Measurements from ENCODE around the gene CD80. TPM values are rescaled to one million over a fixed set of nuclear protein-coding genes. Genes with fewer than 3 reads are reported as not detected.

The CD80 gene
- total and polyA plus RNA-seq, 10 of the 15 experiments (the other 5 are each of a cell fraction or from before 2014, with no cell fraction given), result 41.4 to 137 (median 58.1) TPM

DNA sequence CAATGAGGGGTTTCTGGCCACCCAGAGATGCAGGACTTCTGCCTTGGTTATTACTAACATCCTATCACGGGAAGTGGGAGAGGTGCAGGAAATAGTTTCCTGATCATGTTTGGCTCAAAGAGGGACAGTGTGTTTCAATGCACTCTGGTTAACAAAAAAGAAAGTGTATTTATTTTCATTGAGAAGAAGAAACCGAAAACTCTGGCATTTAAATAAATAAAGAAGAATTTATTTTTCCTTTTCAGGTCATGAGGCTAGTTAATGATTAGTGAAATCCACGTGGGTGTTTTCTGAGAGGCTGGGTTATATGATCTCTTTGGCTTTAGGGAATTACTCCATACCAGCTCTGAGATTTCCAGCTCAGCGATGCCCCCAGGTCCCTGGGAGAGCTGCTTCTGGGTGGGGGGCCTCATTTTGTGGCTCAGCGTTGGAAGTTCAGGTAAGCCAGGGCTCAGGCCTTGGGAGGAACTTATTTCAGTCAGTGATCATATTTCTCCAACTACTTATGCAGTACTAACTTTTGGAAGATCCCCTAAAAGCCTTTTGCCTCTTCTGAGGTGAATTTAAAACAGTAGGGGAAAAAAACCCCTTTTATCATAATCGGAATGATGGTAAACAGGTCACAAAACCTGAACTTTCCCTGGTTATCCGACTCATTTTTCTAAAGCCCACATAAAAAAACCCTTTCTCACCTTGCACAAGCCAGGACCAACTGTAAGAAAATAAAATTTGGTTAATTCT is 38.3 kb upstream of the CD80 start, which contains the start of gene PLA1A (continued):
- TF ChIP-seq, protein P1, sequence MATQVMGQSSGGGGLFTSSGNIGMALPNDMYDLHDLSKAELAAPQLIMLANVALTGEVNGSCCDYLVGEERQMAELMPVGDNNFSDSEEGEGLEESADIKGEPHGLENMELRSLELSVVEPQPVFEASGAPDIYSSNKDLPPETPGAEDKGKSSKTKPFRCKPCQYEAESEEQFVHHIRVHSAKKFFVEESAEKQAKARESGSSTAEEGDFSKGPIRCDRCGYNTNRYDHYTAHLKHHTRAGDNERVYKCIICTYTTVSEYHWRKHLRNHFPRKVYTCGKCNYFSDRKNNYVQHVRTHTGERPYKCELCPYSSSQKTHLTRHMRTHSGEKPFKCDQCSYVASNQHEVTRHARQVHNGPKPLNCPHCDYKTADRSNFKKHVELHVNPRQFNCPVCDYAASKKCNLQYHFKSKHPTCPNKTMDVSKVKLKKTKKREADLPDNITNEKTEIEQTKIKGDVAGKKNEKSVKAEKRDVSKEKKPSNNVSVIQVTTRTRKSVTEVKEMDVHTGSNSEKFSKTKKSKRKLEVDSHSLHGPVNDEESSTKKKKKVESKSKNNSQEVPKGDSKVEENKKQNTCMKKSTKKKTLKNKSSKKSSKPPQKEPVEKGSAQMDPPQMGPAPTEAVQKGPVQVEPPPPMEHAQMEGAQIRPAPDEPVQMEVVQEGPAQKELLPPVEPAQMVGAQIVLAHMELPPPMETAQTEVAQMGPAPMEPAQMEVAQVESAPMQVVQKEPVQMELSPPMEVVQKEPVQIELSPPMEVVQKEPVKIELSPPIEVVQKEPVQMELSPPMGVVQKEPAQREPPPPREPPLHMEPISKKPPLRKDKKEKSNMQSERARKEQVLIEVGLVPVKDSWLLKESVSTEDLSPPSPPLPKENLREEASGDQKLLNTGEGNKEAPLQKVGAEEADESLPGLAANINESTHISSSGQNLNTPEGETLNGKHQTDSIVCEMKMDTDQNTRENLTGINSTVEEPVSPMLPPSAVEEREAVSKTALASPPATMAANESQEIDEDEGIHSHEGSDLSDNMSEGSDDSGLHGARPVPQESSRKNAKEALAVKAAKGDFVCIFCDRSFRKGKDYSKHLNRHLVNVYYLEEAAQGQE (IDR thresholded peaks at IDR 0.05; ENCODE audit: low read depth, low read length), result no peak
- TF ChIP-seq KLF5 (IDR thresholded peaks at IDR 0.05; ENCODE audit: partially characterized antibody) (no peak), KAT2A (conservative IDR thresholded peaks at IDR 0.05; ENCODE audit: control insufficient read depth, low read depth, low read length) (no peak), NR2F1 (conservative IDR thresholded peaks at IDR 0.05) (peak; percentile 85; the same call in 1 of the 2 replicates), SMAD1 (IDR thresholded peaks at IDR 0.05; ENCODE audit: low read depth, partially characterized antibody) (peak; percentile 48), ZBED1 (IDR thresholded peaks at IDR 0.05; ENCODE audit: borderline replicate concordance) (peak; percentile 8), SREBF2 (IDR thresholded peaks at IDR 0.05; ENCODE audit: low read length) (no peak), SUZ12 (IDR thresholded peaks at IDR 0.05; ENCODE audit: unreplicated experiment) (no peak), MTA3 (IDR thresholded peaks at IDR 0.05; ENCODE audit: borderline replicate concordance, low read length) (peak; percentile 65; the same call in 1 of the 2 replicates), BMI1 (IDR thresholded peaks at IDR 0.05; ENCODE audit: borderline replicate concordance) (peak; percentile 25; the same call in 1 of the 2 replicates), PML (IDR thresholded peaks at IDR 0.05; ENCODE audit: low read length) (no peak; the same call in none of the 2 replicates), ETV6 (conservative IDR thresholded peaks at IDR 0.05 in 1 of 2, IDR thresholded peaks at IDR 0.05 in 1 of 2; ENCODE audit: borderline replicate concordance in 1 of 2, low read depth in 1 of 2) (no peak; a peak in 1 of 4 replicates)
- TF ChIP-seq, protein P2, sequence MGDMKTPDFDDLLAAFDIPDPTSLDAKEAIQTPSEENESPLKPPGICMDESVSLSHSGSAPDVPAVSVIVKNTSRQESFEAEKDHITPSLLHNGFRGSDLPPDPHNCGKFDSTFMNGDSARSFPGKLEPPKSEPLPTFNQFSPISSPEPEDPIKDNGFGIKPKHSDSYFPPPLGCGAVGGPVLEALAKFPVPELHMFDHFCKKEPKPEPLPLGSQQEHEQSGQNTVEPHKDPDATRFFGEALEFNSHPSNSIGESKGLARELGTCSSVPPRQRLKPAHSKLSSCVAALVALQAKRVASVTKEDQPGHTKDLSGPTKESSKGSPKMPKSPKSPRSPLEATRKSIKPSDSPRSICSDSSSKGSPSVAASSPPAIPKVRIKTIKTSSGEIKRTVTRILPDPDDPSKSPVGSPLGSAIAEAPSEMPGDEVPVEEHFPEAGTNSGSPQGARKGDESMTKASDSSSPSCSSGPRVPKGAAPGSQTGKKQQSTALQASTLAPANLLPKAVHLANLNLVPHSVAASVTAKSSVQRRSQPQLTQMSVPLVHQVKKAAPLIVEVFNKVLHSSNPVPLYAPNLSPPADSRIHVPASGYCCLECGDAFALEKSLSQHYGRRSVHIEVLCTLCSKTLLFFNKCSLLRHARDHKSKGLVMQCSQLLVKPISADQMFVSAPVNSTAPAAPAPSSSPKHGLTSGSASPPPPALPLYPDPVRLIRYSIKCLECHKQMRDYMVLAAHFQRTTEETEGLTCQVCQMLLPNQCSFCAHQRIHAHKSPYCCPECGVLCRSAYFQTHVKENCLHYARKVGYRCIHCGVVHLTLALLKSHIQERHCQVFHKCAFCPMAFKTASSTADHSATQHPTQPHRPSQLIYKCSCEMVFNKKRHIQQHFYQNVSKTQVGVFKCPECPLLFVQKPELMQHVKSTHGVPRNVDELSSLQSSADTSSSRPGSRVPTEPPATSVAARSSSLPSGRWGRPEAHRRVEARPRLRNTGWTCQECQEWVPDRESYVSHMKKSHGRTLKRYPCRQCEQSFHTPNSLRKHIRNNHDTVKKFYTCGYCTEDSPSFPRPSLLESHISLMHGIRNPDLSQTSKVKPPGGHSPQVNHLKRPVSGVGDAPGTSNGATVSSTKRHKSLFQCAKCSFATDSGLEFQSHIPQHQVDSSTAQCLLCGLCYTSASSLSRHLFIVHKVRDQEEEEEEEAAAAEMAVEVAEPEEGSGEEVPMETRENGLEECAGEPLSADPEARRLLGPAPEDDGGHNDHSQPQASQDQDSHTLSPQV (IDR thresholded peaks at IDR 0.05), result no peak
- TF ChIP-seq, protein P3, sequence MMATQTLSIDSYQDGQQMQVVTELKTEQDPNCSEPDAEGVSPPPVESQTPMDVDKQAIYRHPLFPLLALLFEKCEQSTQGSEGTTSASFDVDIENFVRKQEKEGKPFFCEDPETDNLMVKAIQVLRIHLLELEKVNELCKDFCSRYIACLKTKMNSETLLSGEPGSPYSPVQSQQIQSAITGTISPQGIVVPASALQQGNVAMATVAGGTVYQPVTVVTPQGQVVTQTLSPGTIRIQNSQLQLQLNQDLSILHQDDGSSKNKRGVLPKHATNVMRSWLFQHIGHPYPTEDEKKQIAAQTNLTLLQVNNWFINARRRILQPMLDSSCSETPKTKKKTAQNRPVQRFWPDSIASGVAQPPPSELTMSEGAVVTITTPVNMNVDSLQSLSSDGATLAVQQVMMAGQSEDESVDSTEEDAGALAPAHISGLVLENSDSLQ (IDR thresholded peaks at IDR 0.05), result no peak
- TF ChIP-seq, protein P4, sequence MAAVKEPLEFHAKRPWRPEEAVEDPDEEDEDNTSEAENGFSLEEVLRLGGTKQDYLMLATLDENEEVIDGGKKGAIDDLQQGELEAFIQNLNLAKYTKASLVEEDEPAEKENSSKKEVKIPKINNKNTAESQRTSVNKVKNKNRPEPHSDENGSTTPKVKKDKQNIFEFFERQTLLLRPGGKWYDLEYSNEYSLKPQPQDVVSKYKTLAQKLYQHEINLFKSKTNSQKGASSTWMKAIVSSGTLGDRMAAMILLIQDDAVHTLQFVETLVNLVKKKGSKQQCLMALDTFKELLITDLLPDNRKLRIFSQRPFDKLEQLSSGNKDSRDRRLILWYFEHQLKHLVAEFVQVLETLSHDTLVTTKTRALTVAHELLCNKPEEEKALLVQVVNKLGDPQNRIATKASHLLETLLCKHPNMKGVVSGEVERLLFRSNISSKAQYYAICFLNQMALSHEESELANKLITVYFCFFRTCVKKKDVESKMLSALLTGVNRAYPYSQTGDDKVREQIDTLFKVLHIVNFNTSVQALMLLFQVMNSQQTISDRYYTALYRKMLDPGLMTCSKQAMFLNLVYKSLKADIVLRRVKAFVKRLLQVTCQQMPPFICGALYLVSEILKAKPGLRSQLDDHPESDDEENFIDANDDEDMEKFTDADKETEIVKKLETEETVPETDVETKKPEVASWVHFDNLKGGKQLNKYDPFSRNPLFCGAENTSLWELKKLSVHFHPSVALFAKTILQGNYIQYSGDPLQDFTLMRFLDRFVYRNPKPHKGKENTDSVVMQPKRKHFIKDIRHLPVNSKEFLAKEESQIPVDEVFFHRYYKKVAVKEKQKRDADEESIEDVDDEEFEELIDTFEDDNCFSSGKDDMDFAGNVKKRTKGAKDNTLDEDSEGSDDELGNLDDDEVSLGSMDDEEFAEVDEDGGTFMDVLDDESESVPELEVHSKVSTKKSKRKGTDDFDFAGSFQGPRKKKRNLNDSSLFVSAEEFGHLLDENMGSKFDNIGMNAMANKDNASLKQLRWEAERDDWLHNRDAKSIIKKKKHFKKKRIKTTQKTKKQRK (IDR thresholded peaks at IDR 0.05; ENCODE audit: low read depth, low read length), result no peak
